K562 (cell line): Measurements from ENCODE around the gene MAN2A1. TPM values are rescaled to one million over a fixed set of nuclear protein-coding genes. Genes with fewer than 3 reads are reported as not detected.

Experiments used
- ESRRA ChIP-seq: fragments of 450-650 bp; IDR thresholded peaks from 2 replicates; pipeline ENCODE4 v1.6.1; 2014; ENCODE audit warnings: low read depth, mild to moderate bottlenecking, moderate library complexity, borderline replicate concordance
- FOXM1 ChIP-seq, 2 experiments: fragments of 450-650 bp in 1 of 2; sonication (generic) in 1 of 2; formaldehyde crosslinking in 1 of 2; IDR thresholded peaks; 2 replicates each; pipeline versions ENCODE4 v1.6.1 to v1.9.0; 2017 to 2022; ENCODE audit warnings: low read depth in 2 of 2, mild to moderate bottlenecking in 2 of 2, missing genetic modification reagents in 1 of 2, moderate library complexity in 1 of 2
- HDAC1 ChIP-seq, 2 experiments: fragments of 450-650 bp; IDR thresholded peaks; 2 replicates each; pipeline ENCODE4 v1.6.1; 2016 to 2017; ENCODE audit warnings: inconsistent platforms in 1 of 2, mild to moderate bottlenecking in 1 of 2, moderate library complexity in 1 of 2
- JUN ChIP-seq, 2 experiments: sonication (generic) in 1 of 2; formaldehyde crosslinking in 1 of 2; IDR thresholded peaks; 2 replicates each; pipeline versions ENCODE4 v1.6.1 to v1.8.0; 2012 to 2022; ENCODE audit warnings: borderline replicate concordance in 2 of 2, mild to moderate bottlenecking in 2 of 2, improper control_type of control experiment in 1 of 2, low read depth in 1 of 2, low read length in 1 of 2, missing genetic modification reagents in 1 of 2
- JUND ChIP-seq, 2 experiments: IDR thresholded peaks; 2 replicates in 1 of 2; 3 replicates in 1 of 2; pipeline ENCODE4 v1.6.1; 2011; ENCODE audit warnings: borderline replicate concordance in 2 of 2, low read depth in 2 of 2, low read length in 2 of 2, improper control_type of control experiment in 1 of 2, missing biosample characterization in 1 of 2, missing genetic modification characterization in 1 of 2, missing genetic modification reagents in 1 of 2
- MXI1 ChIP-seq: IDR thresholded peaks from 2 replicates; pipeline ENCODE4 v1.6.1; 2011; ENCODE audit warnings: low read depth, mild to moderate bottlenecking, improper control_type of control experiment, low read length
- PRDM10 ChIP-seq: fragments of 450-650 bp; IDR thresholded peaks from 2 replicates; pipeline ENCODE4 v1.6.1; 2018; ENCODE audit not compliant: partially characterized antibody
- RBM17 ChIP-seq: fragments of 200-400 bp; formaldehyde crosslinking; IDR thresholded peaks from 2 replicates; pipeline ENCODE4 v1.6.1; 2017; ENCODE audit warnings: low read depth, mild to moderate bottlenecking, low read length, borderline replicate concordance
- SMAD3 ChIP-seq: fragments of 450-650 bp; formaldehyde crosslinking; conservative IDR thresholded peaks from 2 replicates; pipeline ENCODE4 v1.4.0; 2020; ENCODE audit warnings: mild to moderate bottlenecking
- TAF15 ChIP-seq: fragments of 200-400 bp; formaldehyde crosslinking; IDR thresholded peaks from 2 replicates; pipeline ENCODE4 v1.6.1; 2017; ENCODE audit warnings: mild to moderate bottlenecking, low read depth, low read length, moderate library complexity
- XRCC4 ChIP-seq: IDR thresholded peaks from one replicate; pipeline ENCODE4 v1.6.1; 2011; ENCODE audit not compliant: insufficient read depth, insufficient read length; ENCODE audit errors: extremely low read depth
- ZNF644 ChIP-seq: fragments of 200-800 bp; sonication (Bioruptor generic); IDR thresholded peaks from 2 replicates; pipeline ENCODE4 v1.6.1; 2016; ENCODE audit warnings: low read depth, missing genetic modification characterization, missing compliant biosample characterization
- polyA plus RNA-seq, 8 experiments: library from polyadenylated mRNA; depleted of rRNA in 4 of 8; stranded (reverse) in 5 of 8; unstranded in 3 of 8; fragments of >200 nt; fragmentation: Nextera tagmentation in 2 of 8; fragmentation: Illumina TruSeq in 1 of 8; extraction: Ambion mirVana in 2 of 8; extraction: Trizol in 1 of 8; gene quantifications; 2 replicates each; pipeline versions ENCODE4 v1.2.1 to v1.2.3, GENCODE V29; 2011 to 2014; ENCODE audit warnings: inconsistent platforms in 1 of 8, missing spikeins in 1 of 8
- total RNA-seq, 7 experiments: library from RNA; depleted of rRNA in 6 of 7; stranded (reverse); fragments of >200 nt in 6 of 7; fragmentation: Illumina TruSeq in 2 of 7; extraction: Trizol in 2 of 7; gene quantifications; 2 replicates each; pipeline versions ENCODE4 v1.2.1 to v1.2.3, GENCODE V29; 2011 to 2021; ENCODE audit warnings: low replicate concordance in 1 of 7
- TF ChIP-seq, protein P1 (sequence below), 2 experiments: fragments of 150-350 bp in 1 of 2; IDR thresholded peaks; 2 replicates each; pipeline ENCODE4 v1.6.1; 2012 to 2016; ENCODE audit warnings: low read depth in 2 of 2, low read length in 2 of 2, mild to moderate bottlenecking in 1 of 2, moderate library complexity in 1 of 2
- TF ChIP-seq, protein P2 (sequence below): fragments of 450-650 bp; IDR thresholded peaks from 2 replicates; pipeline ENCODE4 v1.6.1; 2016; ENCODE audit warnings: antibody characterized with exemption

The MAN2A1 gene
- total and polyA plus RNA-seq, 9 of the 15 experiments (the other 6 are each of a cell fraction or from before 2014, with no cell fraction given): 5.2 to 32.0 (median 19.8) TPM

DNA sequence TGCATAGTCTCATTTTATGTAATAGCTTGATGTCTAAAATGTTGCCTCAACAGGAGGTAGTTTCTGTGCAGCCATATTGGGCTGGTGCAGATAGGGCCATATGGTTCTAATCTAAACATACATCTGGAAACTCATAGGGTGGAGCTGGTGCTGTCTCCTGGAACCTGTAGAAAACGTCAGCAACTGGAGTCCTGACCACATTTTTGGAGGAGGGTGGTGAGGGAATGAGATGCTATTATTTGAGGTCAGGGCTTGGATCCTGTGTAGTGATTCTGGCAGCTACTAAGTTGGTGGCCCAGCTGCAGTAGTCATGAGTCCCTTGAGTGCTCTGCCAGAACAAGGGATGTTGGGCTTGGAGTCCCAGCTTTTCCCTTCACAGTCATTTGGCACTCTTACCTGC lies 14.1 kb downstream of the MAN2A1 start (continued):
- peak; percentile 39 for TF ChIP-seq PRDM10
- peak; percentile 56; the same call in 1 of the 2 replicates for TF ChIP-seq ZNF644 (tag)
- TF ChIP-seq, protein P1, sequence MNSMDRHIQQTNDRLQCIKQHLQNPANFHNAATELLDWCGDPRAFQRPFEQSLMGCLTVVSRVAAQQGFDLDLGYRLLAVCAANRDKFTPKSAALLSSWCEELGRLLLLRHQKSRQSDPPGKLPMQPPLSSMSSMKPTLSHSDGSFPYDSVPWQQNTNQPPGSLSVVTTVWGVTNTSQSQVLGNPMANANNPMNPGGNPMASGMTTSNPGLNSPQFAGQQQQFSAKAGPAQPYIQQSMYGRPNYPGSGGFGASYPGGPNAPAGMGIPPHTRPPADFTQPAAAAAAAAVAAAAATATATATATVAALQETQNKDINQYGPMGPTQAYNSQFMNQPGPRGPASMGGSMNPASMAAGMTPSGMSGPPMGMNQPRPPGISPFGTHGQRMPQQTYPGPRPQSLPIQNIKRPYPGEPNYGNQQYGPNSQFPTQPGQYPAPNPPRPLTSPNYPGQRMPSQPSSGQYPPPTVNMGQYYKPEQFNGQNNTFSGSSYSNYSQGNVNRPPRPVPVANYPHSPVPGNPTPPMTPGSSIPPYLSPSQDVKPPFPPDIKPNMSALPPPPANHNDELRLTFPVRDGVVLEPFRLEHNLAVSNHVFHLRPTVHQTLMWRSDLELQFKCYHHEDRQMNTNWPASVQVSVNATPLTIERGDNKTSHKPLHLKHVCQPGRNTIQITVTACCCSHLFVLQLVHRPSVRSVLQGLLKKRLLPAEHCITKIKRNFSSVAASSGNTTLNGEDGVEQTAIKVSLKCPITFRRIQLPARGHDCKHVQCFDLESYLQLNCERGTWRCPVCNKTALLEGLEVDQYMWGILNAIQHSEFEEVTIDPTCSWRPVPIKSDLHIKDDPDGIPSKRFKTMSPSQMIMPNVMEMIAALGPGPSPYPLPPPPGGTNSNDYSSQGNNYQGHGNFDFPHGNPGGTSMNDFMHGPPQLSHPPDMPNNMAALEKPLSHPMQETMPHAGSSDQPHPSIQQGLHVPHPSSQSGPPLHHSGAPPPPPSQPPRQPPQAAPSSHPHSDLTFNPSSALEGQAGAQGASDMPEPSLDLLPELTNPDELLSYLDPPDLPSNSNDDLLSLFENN (IDR thresholded peaks at IDR 0.05; ENCODE audit: low read depth in 2 of 2, low read length in 2 of 2): peak in 1 of 2 experiments; percentile 81; a peak in 1 of 4 replicates
- TF ChIP-seq ESRRA: peak; percentile 71; the same call in 1 of the 2 replicates
- TF ChIP-seq HDAC1 (IDR thresholded peaks at IDR 0.05): peak; percentile 26 to 62; a peak in 1 of 4 replicates
- no peak for TF ChIP-seq TAF15
- TF ChIP-seq RBM17: no peak
- TF ChIP-seq JUND (IDR thresholded peaks at IDR 0.05; ENCODE audit: borderline replicate concordance, low read depth, low read length): peak; percentile 72
- TF ChIP-seq JUND (tag; IDR thresholded peaks at IDR 0.05; ENCODE audit: borderline replicate concordance, low read depth, low read length): peak; percentile 33; the same call in 1 of the 3 replicates
- peak; percentile 30; the same call in 1 of the 2 replicates for TF ChIP-seq JUN (IDR thresholded peaks at IDR 0.05; ENCODE audit: borderline replicate concordance, low read depth, low read length)
- TF ChIP-seq JUN (CRISPR knock-in tag; IDR thresholded peaks at IDR 0.05; ENCODE audit: borderline replicate concordance): no peak
- TF ChIP-seq, protein P2, sequence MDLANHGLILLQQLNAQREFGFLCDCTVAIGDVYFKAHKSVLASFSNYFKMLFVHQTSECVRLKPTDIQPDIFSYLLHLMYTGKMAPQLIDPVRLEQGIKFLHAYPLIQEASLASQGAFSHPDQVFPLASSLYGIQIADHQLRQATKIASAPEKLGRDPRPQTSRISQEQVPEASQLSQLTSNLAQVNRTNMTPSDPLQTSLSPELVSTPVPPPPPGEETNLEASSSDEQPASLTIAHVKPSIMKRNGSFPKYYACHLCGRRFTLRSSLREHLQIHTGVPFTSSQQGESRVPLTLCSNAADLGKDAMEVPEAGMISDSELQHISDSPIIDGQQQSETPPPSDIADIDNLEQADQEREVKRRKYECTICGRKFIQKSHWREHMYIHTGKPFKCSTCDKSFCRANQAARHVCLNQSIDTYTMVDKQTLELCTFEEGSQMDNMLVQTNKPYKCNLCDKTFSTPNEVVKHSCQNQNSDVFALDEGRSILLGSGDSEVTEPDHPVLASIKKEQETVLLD: 0 out of 2 replicates have a peak, but pooled peaks have one; percentile 39
- TF ChIP-seq MXI1: peak; percentile 33; the same call in 1 of the 2 replicates
- no peak for TF ChIP-seq SMAD3
- peak; percentile 79 for TF ChIP-seq FOXM1 (IDR thresholded peaks at IDR 0.05; ENCODE audit: low read depth)
- TF ChIP-seq FOXM1 (CRISPR knock-in tag; IDR thresholded peaks at IDR 0.05; ENCODE audit: low read depth): no peak
- TF ChIP-seq XRCC4: no peak
